A549 (cell line): ENCODE results near the gene FBXL7.

Source experiments
- BCL3 ChIP-seq: fragments of >200 bp; sonication (Bioruptor Twin); formaldehyde crosslinking; IDR thresholded peaks from 3 replicates; pipeline ENCODE4 v1.6.1; 2016
- HOXA7 ChIP-seq: fragments of 250-450 bp; sonication (Bioruptor Pico); IDR thresholded peaks from 2 replicates; pipeline ENCODE4 v1.5.0; 2020; ENCODE audit warnings: mild to moderate bottlenecking, moderate library complexity
- RAD21 ChIP-seq, 2 experiments: fragments of >200 bp in 1 of 2; sonication (Bioruptor Twin) in 1 of 2; formaldehyde crosslinking in 1 of 2; IDR thresholded peaks in 1 of 2; conservative IDR thresholded peaks in 1 of 2; 2 replicates in 1 of 2; 3 replicates in 1 of 2; pipeline ENCODE4 v1.6.1; 2012 to 2018; ENCODE audit warnings: inconsistent platforms in 1 of 2
- TF ChIP-seq, protein P1 (sequence below): fragments of >200 bp; sonication (Bioruptor Twin); formaldehyde crosslinking; IDR thresholded peaks from 3 replicates; pipeline ENCODE4 v1.5.1; 2016
- TF ChIP-seq, protein P2 (sequence below): IDR thresholded peaks from 2 replicates; pipeline ENCODE4 v1.6.1; 2012

DNA sequence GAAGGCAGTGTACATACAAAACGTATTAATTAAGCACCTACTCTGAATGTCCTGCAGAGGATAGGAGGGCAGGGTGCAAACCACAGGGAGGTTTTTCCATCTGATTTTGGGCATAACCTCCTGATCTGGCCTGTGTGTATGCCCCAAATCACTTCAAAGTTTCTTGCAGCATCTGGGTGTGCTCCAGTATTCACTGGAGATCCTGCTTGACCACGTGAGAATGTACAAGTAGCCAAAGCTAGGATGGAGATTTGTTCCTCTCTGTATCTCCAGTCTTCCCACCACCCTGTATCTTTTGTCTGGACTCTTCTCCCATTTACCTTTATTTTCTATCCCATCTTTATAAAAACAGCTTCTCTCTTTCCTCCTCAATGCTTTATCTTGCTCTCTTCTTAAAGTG is 207.7 kb downstream of the FBXL7 start:
- TF ChIP-seq BCL3 (no peak), RAD21 (conservative IDR thresholded peaks at IDR 0.05 in 1 of 2, IDR thresholded peaks at IDR 0.05 in 1 of 2) (no peak), HOXA7 (CRISPR knock-in tag) (no peak)
- TF ChIP-seq, protein P1, sequence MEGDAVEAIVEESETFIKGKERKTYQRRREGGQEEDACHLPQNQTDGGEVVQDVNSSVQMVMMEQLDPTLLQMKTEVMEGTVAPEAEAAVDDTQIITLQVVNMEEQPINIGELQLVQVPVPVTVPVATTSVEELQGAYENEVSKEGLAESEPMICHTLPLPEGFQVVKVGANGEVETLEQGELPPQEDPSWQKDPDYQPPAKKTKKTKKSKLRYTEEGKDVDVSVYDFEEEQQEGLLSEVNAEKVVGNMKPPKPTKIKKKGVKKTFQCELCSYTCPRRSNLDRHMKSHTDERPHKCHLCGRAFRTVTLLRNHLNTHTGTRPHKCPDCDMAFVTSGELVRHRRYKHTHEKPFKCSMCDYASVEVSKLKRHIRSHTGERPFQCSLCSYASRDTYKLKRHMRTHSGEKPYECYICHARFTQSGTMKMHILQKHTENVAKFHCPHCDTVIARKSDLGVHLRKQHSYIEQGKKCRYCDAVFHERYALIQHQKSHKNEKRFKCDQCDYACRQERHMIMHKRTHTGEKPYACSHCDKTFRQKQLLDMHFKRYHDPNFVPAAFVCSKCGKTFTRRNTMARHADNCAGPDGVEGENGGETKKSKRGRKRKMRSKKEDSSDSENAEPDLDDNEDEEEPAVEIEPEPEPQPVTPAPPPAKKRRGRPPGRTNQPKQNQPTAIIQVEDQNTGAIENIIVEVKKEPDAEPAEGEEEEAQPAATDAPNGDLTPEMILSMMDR, result no peak
- TF ChIP-seq, protein P2, sequence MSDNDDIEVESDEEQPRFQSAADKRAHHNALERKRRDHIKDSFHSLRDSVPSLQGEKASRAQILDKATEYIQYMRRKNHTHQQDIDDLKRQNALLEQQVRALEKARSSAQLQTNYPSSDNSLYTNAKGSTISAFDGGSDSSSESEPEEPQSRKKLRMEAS, result no peak
